ENCODE measurements around the gene ELMO2.
A peak's percentile ranks its signal among the peaks of the same experiment; 100 is the strongest.

ELMO2 gene

DNA sequence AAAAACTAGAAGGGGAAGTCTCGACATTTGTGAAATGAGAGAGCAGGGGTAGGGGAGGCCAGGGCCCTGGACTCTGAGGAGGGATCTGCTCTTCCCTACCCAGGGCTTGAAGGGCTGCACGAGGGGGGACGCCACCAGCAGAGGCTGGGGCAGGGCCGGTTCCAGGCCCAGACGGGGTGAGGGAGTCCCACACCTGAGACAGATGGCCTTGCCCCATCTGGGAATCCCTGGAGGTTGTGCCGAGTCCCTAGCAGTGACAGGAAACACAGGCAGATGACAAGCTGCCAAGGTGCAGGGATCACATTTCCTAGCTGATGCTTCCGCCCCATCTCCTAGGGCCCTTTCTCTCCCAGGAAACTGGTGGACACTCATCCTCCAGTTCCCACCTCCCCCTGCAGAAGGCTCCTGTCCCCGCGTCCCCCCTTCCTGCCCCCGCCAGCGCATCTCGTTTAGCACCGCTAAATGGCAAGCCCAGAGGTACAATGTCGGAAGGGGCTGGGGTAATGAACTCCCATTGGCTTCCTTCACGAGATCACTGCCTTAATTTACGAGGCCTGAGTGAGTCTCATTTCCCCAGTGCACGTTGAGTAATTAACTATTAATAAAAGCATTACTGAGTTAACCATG, 63.0 kb downstream of the ELMO2 start:
- Histone ChIP-seq H3K27ac (ENCODE audit: low read length) (no peak overlapping the region), H3K4me1 (ENCODE audit: control insufficient read depth, insufficient read depth, low read length) (peaks cover 12% of the 10 kb centered on the region), H3K9ac (ENCODE audit: low read length in 2 of 2) (no peak overlapping the region), H3K36me3 (ENCODE audit: control insufficient read depth in 2 of 2, insufficient read depth in 2 of 2, low read length in 2 of 2) (peaks cover 0 to 2% of the 10 kb centered on the region in 2 donors), H3K9me3 (ENCODE audit: control insufficient read depth in 2 of 2, low read length in 2 of 2) (no peaks in the 10 kb centered on the region), H3K4me3 (ENCODE audit: low read length in 2 of 2) (peak overlapping the region; percentile 22 to 40), H3K27me3 (ENCODE audit: control insufficient read depth in 1 of 2, insufficient read depth in 2 of 2, low read length in 2 of 2) (peaks cover 36 to 46% of the 10 kb centered on the region in 2 donors)

DNA sequence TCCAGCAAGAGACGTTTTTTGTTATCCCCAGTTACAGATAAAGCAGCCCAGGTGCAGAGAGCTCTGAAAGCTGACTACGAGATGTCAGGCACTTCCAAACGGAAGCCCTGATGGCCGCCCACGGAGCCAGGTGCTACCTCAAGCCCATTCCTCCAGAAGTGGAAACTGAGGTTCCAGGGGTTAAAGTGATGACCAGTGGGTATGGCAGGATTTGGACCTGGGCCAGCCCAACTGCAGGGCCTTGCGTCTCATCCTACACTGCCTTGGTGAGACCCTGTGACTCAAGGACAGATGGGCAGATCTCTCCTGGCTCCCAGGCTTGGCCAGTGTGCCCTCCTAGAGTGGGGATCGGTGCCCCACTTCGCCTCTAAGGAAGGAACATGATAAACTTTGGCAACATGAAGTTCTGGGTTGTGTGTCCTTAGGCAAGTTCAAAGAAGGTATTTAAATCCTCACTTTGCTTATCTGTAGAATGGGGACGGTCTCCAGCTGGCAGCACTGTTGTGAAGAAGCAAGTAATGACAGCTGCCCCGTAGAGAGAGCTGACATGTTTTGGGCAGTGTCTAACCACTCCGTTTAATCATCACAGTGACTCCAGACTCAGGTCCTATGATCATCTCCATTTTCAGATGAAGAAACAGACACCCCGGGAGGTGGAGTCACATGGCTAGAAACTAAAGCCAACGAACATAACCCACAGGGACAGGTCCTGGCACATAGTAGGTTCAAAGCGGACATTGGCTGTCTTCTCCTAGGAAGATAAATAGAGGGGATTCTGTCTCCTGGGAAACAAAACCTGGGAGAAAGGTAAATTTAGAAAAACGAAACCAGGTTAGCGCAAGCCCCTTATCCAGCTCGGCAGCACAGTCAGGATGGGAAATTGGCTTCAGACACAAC, 63.7 kb downstream of the ELMO2 start:
- H3K27ac ChIP-seq (ENCODE audit: low read length) = no peak overlapping the region
- peak overlapping the region; percentile 22 to 40 for H3K4me3 ChIP-seq (ENCODE audit: low read length in 2 of 2)
- H3K9ac ChIP-seq (ENCODE audit: low read length in 2 of 2) = no peak overlapping the region
- no peaks in the 10 kb centered on the region for H3K9me3 ChIP-seq (ENCODE audit: control insufficient read depth in 2 of 2, low read length in 2 of 2)
- peaks cover 40 to 51% of the 10 kb centered on the region in 2 donors for H3K27me3 ChIP-seq (ENCODE audit: control insufficient read depth in 1 of 2, insufficient read depth in 2 of 2, low read length in 2 of 2)
- peaks cover 12% of the 10 kb centered on the region for H3K4me1 ChIP-seq (ENCODE audit: control insufficient read depth, insufficient read depth, low read length)
- H3K36me3 ChIP-seq (ENCODE audit: control insufficient read depth in 2 of 2, insufficient read depth in 2 of 2, low read length in 2 of 2) = peaks cover 0 to 2% of the 10 kb centered on the region in 2 donors

DNA sequence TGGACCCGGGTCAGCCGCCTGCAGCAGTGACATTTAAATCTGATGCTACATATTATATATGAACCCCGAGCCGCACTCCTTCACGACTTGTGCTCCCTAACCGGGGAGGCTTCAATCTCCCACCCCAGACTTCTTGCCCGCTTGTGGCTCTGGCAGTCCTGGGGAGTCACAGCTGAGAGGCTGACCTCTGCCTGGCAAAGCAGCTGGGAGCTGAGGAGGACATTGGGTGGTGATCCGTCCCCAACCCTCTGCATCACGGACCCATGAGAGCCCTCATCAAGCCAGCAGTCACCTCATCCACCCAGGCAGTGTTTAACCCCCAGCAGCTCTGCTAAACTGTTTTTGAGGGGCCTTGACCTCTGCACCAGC, 64.4 kb downstream of the ELMO2 start:
- no peak overlapping the region for H3K9ac ChIP-seq (ENCODE audit: low read length in 2 of 2)
- H3K27ac ChIP-seq (ENCODE audit: low read length) = no peak overlapping the region
- peaks cover 0 to 2% of the 10 kb centered on the region in 2 donors for H3K36me3 ChIP-seq (ENCODE audit: control insufficient read depth in 2 of 2, insufficient read depth in 2 of 2, low read length in 2 of 2)
- peaks cover 12% of the 10 kb centered on the region for H3K4me1 ChIP-seq (ENCODE audit: control insufficient read depth, insufficient read depth, low read length)
- H3K27me3 ChIP-seq (ENCODE audit: control insufficient read depth in 1 of 2, insufficient read depth in 2 of 2, low read length in 2 of 2) = peaks cover 45 to 58% of the 10 kb centered on the region in 2 donors
- H3K9me3 ChIP-seq (ENCODE audit: control insufficient read depth in 2 of 2, low read length in 2 of 2) = no peaks in the 10 kb centered on the region
- H3K4me3 ChIP-seq (ENCODE audit: low read length in 2 of 2) = no peak overlapping the region

DNA sequence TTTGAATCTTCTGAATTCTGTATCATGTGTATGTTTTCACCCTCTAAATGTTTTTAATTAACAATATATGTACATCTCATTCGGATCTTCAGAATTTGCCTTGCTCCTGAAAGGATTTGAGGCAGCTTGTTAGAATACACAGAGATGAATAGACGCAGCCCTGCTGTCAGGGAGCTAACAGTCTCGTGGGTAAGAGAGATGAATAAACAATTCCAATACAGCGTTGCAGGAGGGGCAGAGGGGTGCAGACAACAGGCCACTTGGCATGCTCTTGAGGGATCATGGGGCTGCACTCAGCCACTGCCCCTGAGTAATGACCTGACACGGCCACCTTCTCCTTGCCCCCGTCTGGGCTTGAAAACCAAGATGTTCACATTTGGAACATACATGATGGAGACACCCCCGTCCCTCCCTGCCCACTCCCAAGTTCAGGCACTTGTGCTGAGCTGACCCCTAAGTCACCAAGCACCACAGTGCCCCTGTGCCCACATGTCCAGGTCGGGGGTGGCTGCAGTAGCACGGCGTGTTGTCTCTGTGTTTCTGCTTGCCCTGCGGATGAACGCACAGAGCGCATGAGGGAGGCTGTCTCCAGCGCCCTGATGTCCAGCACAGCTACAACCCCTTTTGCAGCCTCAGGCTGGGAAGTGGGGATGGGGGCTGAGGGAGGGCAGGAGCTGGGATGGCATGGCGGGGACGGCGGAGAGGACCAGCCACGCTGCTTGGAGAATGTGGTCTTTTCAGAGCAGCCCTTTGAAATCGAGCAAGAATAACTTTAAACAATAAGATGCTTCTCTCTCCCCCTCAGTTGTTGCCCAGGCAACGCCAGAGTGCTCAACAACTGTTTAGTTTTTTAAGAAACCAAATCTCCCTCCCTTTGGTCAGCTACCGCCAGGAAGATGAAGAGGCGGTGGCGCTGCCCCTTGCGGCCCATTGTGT, 65.1 kb downstream of the ELMO2 start:
- Histone ChIP-seq H3K27me3 (ENCODE audit: control insufficient read depth in 1 of 2, insufficient read depth in 2 of 2, low read length in 2 of 2) (peaks cover 48 to 63% of the 10 kb centered on the region in 2 donors), H3K9me3 (ENCODE audit: control insufficient read depth in 2 of 2, low read length in 2 of 2) (no peaks in the 10 kb centered on the region), H3K9ac (ENCODE audit: low read length in 2 of 2) (no peak overlapping the region), H3K4me1 (ENCODE audit: control insufficient read depth, insufficient read depth, low read length) (peaks cover 12% of the 10 kb centered on the region), H3K27ac (ENCODE audit: low read length) (no peak overlapping the region), H3K4me3 (ENCODE audit: low read length in 2 of 2) (peak overlapping the region in 1 of 2 donors; percentile 15), H3K36me3 (ENCODE audit: control insufficient read depth in 2 of 2, insufficient read depth in 2 of 2, low read length in 2 of 2) (peaks cover 0 to 2% of the 10 kb centered on the region in 2 donors)

DNA sequence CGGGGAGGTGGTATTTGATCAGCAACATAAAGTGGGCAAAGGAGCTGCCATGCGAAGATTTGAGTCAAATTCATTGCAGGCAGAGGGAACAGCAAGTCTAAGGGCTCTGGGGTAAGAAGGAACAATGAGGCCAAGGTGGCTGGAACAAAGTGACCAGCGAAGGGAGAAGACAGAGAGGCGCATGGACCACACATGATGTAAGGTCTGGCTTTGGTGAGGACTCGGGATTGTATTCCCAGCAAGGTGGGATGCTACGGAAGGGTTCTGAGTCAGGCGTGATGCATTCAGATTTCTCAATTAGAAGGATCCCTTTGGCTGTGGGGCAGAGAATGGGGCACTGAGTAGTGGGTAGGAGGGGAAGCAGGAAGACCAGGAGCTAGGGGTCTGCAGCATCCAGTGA, 67.4 kb downstream of the ELMO2 start:
- Histone ChIP-seq H3K27me3 (ENCODE audit: control insufficient read depth in 1 of 2, insufficient read depth in 2 of 2, low read length in 2 of 2) (peaks cover 58 to 79% of the 10 kb centered on the region in 2 donors), H3K4me3 (ENCODE audit: low read length in 2 of 2) (no peak overlapping the region), H3K9me3 (ENCODE audit: control insufficient read depth in 2 of 2, low read length in 2 of 2) (no peaks in the 10 kb centered on the region), H3K36me3 (ENCODE audit: control insufficient read depth in 2 of 2, insufficient read depth in 2 of 2, low read length in 2 of 2) (no peaks in the 10 kb centered on the region), H3K4me1 (ENCODE audit: control insufficient read depth, insufficient read depth, low read length) (peaks cover 12% of the 10 kb centered on the region), H3K9ac (ENCODE audit: low read length in 2 of 2) (no peak overlapping the region), H3K27ac (ENCODE audit: low read length) (no peak overlapping the region)

DNA sequence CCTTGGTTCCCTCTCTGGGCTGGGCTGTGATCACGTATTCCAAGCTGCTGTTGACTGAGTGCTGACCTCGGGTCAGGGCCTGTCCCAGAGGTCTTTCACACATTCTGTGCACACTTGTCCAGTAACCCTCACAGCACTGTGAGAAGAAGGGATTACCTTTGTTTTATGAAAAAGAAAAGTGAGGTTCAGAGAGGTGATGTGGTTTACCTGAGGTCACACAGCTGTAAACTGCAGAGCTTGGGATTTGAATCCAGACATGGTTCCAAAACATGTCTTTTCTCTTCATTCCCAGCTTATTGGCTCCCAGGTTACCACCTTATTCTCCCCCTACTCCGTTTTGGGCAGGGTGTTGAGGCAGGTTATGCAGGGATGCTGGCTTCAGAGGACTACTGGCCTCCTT, 69.7 kb downstream of the ELMO2 start:
- Histone ChIP-seq H3K9ac (ENCODE audit: low read length in 2 of 2) (no peak overlapping the region), H3K27ac (ENCODE audit: low read length) (no peak overlapping the region), H3K27me3 (ENCODE audit: control insufficient read depth in 1 of 2, insufficient read depth in 2 of 2, low read length in 2 of 2) (peaks cover 55 to 79% of the 10 kb centered on the region in 2 donors), H3K9me3 (ENCODE audit: control insufficient read depth in 2 of 2, low read length in 2 of 2) (no peaks in the 10 kb centered on the region), H3K4me3 (ENCODE audit: low read length in 2 of 2) (no peak overlapping the region), H3K36me3 (ENCODE audit: control insufficient read depth in 2 of 2, insufficient read depth in 2 of 2, low read length in 2 of 2) (no peaks in the 10 kb centered on the region), H3K4me1 (ENCODE audit: control insufficient read depth, insufficient read depth, low read length) (peaks cover 4% of the 10 kb centered on the region)

DNA sequence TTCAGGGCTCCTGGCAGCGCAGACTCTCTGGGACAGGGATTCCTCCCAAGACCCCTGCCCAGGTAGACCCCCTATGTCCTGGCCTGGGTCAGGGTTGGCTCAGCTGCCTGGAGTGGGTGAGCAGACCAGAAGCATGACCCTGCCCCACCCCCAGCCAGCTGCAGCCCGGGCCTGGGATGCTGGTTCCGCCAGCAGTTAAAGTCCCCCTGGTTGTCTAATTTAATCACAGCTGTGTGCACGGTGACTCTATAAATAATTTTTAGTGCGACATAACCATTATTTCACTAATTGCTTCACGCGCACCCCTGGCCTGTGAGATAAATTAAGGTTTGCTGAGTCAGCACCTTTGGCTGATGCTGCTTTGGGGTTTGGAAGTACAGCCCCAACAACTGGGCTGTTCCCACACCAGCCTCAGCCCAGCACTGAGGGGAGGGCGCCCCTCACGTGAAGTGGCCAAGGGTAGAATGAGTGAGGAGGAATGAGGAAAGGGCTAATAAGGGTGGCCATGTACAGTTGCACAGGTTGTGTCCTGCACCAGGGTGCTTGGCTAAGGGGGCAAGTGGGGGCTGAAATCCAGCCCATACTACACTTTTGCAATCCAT, 72.0 kb downstream of the ELMO2 start:
- Histone ChIP-seq H3K4me1 (ENCODE audit: control insufficient read depth, insufficient read depth, low read length) (no peaks in the 10 kb centered on the region), H3K27me3 (ENCODE audit: control insufficient read depth in 1 of 2, insufficient read depth in 2 of 2, low read length in 2 of 2) (peaks cover 57 to 71% of the 10 kb centered on the region in 2 donors), H3K27ac (ENCODE audit: low read length) (no peak overlapping the region), H3K9ac (ENCODE audit: low read length in 2 of 2) (no peak overlapping the region), H3K9me3 (ENCODE audit: control insufficient read depth in 2 of 2, low read length in 2 of 2) (no peaks in the 10 kb centered on the region), H3K36me3 (ENCODE audit: control insufficient read depth in 2 of 2, insufficient read depth in 2 of 2, low read length in 2 of 2) (no peaks in the 10 kb centered on the region), H3K4me3 (ENCODE audit: low read length in 2 of 2) (no peak overlapping the region)

DNA sequence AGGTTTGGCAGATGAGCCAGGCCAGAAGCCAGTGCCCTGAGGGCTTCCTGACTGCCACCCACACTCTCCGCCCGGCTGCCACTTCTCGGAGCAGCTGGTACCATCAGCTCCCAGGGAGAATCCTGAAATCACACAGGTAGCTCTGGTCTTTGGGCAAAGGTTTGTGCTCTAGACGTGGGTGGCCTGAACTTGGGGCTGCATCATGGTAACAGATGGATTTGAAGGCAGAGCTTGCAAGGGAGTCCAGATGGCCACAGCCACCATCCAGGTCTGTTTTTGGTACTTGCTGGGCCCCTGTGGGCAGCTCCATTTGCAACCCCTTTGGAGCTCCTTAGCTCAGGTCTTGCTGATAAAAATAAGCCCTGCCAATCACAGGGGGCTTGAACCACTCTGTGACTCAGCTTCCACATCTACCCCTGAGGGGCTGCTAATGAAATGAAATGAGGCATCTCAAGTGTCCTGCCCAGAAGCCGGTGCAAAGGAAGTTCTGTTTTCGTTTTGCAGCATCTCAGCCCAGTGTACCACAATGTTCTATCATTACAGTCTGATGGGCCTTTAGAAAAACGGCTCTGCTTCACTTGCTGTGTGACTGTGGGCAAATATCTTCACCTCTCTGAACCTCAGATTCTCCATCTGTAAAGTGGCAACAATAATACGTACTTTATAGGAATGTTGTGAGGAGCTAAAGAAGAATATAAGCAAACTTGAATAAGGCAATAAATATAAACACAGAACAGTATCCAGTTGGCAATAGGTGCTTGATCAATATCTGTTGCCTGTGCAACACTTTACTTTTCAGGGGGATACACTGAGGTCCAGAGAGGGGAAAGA, 73.0 kb downstream of the ELMO2 start:
- Histone ChIP-seq H3K4me1 (ENCODE audit: control insufficient read depth, insufficient read depth, low read length) (no peaks in the 10 kb centered on the region), H3K9ac (ENCODE audit: low read length in 2 of 2) (no peak overlapping the region), H3K27ac (ENCODE audit: low read length) (no peak overlapping the region), H3K36me3 (ENCODE audit: control insufficient read depth in 2 of 2, insufficient read depth in 2 of 2, low read length in 2 of 2) (no peaks in the 10 kb centered on the region), H3K4me3 (ENCODE audit: low read length in 2 of 2) (no peak overlapping the region), H3K9me3 (ENCODE audit: control insufficient read depth in 2 of 2, low read length in 2 of 2) (no peaks in the 10 kb centered on the region), H3K27me3 (ENCODE audit: control insufficient read depth in 1 of 2, insufficient read depth in 2 of 2, low read length in 2 of 2) (peaks cover 58 to 66% of the 10 kb centered on the region in 2 donors)

DNA sequence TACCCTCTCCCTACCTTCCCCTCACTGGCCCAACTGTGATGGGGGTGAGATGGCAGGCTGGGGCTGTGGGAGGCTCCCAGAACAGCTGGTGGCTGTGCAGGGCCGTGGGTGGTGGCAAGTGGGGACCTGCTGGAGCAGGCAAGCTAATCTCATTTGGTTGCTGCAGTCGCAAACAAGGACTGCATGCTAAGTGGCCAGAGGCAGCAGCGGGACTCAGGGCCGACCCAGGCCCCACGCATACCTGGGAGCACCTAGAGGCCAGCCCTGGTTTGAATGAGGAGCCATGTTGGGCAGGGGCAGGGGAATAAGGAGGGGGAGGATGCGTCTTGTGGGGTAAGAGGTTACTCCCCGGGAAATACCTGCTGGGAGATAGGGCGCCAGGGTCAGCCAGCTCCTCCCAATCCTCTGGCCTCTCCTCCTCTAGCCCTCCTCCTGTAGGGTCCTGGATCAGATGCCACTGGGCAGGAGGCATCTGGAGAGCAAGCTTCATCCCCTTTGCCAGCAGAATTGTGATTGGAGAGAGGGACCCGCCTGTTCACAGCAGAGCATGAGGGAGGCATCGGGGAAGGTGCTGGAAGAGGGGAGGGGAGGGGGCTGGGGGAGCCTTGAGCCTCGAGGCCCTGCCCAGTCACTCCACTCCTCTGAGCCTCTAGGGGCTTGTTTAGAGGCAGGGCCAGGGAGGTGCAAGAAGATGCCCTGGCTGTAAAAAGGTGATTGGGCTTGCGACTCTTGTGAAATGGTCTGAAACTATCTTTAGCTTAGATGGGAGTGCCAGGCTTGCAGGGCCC, 73.8 kb downstream of the ELMO2 start:
- no peak overlapping the region for H3K9ac ChIP-seq (ENCODE audit: low read length in 2 of 2)
- H3K4me3 ChIP-seq (ENCODE audit: low read length in 2 of 2) = no peak overlapping the region
- H3K27me3 ChIP-seq (ENCODE audit: control insufficient read depth in 1 of 2, insufficient read depth in 2 of 2, low read length in 2 of 2) = peaks cover 58 to 61% of the 10 kb centered on the region in 2 donors
- no peaks in the 10 kb centered on the region for H3K36me3 ChIP-seq (ENCODE audit: control insufficient read depth in 2 of 2, insufficient read depth in 2 of 2, low read length in 2 of 2)
- H3K4me1 ChIP-seq (ENCODE audit: control insufficient read depth, insufficient read depth, low read length) = no peaks in the 10 kb centered on the region
- no peak overlapping the region for H3K27ac ChIP-seq (ENCODE audit: low read length)
- no peaks in the 10 kb centered on the region for H3K9me3 ChIP-seq (ENCODE audit: control insufficient read depth in 2 of 2, low read length in 2 of 2)

All from stomach smooth muscle (tissue), 2 donors.